Superior temporal gyrus (tissue), 1 donor: ENCODE results near the gene ZNF407.
"Not testable (repeated sequence)": the region's sequence is repeated elsewhere in the genome, so short reads cannot be mapped to it uniquely, and the experiment has no call there.

Experiments used
- DNase-seq: peaks from one replicate; pipeline ENCODE4 v3.0.0-alpha.2; 2016; ENCODE audit errors: extremely low spot score

ZNF407 gene

DNA sequence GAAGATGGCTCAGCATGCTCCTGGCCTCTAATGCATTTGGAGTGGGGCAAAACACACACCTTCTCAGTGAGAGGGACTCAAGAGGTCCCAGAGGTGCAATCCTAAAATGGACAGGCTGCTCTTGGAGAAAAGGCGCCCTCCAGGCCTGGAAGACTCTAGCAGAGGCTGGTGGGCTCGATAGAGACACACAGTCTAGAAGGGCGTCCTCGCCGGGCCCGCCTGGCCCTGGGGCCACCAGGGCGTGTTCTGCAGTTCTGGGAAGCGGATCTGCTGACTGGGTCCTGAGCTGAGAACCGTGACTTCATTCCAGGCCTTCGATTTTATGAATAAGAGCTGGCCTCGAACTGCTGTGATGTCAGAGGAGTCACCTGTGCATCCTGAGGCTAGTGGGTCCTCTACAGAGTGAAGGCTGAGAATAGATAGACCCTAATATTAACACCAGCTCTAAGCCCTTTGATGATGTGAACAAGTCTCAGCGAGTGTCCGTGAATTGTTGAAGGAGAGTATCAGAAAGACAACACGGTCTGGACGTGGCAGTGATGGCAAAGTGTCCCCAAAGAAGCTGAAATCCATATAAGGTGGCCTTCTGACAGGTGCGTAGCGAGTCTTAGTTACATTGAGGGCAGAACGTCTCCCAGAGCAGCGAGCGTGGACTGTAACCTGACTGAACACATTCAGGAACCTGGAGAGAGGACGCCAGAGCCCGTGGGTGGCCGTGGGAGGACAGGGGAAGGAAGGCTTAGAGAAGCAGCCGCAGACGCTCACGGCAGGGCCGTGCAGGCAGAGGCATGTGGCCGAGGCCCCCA lies 474.4 kb downstream of the ZNF407 start:
- no peak for DNase-seq

DNA sequence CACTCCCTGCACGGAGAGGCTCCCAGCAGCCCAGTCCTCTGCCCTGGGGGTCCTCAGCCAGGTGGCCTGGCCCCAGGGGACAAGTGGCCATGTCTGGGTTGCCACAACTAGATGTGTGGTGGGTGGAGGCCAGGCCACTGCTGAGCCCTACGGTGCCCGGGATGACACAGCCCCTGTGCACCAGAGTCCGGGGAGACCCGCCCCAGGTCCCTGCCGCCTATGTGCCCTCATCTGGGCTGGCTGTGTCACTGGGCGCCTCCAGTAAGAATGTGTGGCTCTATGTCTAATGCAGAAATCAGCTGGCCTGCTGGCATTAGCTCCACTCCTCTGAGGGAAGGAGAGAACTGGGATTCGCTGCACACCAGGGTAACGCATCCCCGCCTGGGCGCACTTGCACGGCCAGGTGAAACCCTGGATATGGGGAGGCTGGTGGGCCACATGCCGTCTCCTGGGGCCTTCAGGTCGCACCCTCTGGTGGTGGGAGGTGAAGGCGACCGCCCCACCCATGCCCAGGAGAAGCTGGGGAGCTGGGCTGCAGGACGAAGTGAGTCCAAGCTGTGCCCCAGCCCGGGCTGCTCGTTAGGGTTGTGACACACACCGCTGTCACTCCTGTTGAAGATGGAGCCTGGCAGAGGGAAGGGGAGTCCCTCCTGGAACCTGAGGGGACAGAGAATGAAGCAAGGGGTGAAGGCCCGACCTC lies 475.2 kb downstream of the ZNF407 start:
- no peak for DNase-seq

GRCh38 chr18:75073654-75074053 lies 476.0 kb downstream of the ZNF407 start:
- no peak for DNase-seq

GRCh38 chr18:75074196-75075015 lies 476.7 kb downstream of the ZNF407 start:
- no peak for DNase-seq

DNA sequence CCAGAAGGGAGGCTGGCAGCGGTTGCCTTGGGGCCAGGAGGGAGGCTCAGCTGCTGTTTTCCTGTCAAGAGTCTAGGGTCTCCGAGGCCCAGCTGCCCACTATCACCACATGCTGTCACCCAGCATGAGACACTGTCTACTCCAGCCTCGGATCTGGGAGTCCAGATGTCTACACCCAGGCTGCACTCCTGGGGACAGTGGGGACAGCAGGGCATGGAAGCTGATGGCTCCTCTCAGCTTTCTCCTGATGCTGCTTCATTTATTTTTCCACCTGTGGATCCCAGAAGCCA lies 477.3 kb downstream of the ZNF407 start:
- DNase-seq: no peak

GRCh38 chr18:75075429-75075841 lies 477.8 kb downstream of the ZNF407 start:
- no peak for DNase-seq

DNA sequence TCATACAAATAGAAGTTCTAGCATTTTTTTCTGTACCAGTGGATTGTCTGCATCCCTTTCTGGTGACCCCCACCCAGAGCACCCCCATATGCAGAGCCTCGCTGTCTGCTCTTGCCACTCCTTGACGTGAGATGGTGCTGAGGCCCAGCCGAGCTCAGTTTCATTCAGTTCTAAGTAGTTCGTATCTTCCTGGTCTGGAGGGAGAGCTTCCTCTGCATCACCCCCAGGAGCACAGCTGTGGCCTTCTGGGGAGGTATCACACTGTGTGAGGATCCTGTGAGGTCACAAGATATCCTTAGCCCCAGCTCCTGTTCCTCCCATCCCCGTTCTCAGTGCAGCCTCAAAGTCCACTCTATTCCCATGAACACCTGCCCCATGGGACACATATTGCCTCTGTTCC lies 478.6 kb downstream of the ZNF407 start:
- no peak for DNase-seq

DNA sequence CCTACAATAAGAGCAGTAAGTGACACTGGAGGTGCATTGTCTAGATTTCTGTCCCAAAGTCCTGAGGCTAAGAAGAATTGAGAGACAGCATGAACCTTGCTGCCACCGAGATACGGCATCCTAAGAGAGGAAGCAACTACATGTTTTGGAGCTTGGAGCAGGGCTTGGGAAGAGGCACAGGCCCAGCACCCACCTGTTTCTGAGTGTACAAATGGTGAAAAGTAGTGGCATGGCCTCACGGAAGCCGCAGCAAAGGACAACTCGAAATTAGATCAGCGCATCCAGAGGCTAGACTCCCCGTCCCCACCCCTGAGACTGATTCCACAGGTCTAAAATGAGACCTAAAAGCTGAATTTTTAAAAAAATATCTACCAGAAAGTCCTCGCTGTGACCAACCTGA lies 483.8 kb downstream of the ZNF407 start:
- DNase-seq: no peak

GRCh38 chr18:75083131-75083530 lies 485.5 kb downstream of the ZNF407 start:
- DNase-seq: no peak

- DNase-seq: no peak
Measured at GRCh38 chr18:75083761-75084160, 486.1 kb downstream of the ZNF407 start.

DNA sequence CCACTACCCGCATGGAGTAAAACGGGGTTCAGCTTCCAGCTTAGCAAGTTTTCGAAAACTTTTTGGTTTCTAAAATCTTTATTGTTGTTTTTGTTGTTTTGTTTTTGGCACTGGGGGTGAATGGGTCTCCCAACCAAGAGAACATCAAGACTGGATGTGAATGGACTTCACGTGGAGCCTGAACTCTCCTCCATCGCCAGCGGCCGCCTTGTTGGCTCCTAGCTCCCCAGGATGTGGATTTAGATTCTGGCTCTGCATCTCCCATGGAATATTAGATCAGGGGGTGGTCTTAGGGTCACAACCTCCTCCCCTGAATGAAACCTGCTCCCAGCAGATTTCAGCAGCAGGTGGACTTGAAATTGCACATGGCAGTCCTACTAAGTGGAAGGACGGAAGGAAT lies 488.0 kb downstream of the ZNF407 start:
- not testable (repeated sequence) for DNase-seq

DNA sequence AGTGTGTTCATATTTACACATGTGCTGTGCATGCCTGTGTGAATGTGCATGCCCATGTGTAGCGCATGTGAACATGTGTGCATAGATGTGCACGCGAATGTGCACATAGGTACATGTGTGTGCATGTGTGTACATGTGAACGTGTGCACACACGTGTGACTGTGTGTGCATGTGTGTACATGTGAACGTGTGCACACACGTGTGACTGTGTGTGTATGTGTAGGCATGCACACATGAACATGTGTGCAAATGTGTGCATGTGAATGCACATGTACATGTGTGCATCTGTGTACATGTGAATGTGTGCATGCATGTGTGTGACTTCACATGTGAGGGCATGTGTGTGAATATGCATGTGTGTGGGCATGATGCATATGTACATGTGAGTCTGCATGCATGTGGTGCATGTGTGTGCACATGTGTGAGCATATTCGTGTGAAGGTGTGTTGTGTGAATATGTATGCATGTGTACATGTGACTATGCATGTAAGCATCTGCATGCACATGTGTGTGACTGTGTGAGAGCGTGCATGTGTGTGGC lies 488.9 kb downstream of the ZNF407 start:
- DNase-seq: no peak

DNA sequence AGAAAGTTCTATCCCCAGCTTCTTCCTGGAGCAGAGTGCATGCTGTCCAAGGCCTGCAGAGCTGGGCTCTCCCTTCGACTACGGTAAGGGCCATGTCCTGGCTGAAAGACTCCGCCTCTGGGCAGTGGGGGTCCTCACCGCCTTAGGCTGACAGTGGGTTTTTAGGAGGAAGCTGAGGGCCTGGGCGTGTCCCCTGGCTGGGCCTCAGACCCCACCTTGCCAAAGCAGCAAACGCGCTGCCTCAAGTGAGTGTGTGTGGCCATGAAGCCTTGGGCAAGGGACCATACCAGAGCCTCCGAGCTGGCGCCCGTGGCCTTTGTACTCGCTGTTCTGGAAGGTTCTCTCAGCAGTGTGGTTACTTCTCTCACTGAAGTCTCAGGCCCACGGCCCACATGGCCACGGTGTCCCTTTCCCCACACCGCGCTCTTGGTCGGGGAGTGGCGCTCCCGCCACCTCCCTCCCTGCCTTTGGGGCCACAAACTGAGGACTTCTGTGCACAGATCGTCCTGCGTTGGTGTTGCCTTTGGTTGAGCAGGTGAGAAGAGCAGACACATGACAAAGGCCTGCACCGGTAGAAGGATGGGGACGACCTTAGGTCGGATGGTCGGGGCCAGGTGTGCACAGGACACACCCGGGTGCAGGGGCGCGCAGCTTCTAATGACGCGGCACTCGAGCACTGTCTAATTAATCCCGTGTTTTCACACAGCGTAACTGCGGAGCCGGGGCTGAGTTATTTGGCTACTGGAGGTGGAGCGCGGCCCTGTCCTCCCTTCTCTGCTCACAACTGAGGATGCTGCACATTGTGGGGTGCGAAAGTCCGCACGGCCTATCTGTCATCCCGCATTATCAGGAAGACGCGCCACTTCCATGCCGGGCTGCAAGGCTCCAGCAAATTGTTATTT lies 489.7 kb downstream of the ZNF407 start:
- DNase-seq: no peak

DNA sequence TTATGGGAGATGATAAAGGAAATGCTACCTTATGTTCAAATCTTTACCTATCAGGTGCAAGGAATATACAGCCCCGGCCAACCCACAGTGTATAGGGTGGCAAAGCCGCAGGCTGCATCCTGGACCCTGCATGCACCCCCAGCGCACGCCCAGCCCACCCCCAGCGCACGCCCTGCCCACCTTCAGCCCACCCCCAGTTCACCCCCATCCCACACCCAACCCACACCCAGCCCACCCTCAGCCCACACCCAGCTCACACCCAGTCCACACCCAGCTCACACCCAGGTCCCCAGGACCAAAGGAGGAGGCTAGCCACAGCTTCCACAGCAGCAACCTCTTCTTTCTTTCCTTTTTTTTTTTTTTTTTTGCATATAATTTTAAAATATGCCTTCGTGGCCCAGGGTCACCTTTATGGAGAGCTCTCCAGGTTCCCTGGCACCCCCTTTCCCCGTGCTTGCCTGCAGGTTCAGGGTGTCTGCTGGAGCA lies 490.4 kb downstream of the ZNF407 start:
- DNase-seq: no peak

DNA sequence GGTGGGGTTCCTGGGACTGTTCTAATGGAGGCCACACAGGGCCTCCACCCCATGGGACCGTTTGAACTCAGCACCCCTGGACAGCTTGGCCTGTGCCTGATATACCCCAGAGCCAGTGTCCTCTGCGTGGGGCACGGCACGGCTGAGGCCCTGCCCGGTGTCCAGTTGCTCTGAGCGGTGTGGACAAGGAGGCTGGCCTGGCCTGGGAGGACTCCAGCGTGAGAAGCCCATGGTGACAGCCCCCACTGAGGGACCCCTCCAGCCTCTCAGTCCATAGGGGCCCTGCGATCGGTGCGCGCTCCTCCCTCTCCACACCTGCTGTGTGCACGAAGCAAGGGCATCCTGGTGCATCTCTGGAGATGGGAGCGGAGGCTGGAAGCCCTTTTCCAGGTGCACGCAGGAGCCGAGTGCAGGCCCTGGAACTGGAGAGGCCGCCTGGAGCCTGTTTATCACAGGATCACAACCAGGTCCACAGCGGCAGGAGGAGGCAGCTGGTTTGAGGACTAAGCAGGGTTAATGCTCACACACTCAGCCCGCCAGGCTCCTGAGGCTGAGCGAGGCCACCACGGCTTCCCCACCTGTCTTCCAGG lies 491.0 kb downstream of the ZNF407 start:
- DNase-seq: no peak

DNA sequence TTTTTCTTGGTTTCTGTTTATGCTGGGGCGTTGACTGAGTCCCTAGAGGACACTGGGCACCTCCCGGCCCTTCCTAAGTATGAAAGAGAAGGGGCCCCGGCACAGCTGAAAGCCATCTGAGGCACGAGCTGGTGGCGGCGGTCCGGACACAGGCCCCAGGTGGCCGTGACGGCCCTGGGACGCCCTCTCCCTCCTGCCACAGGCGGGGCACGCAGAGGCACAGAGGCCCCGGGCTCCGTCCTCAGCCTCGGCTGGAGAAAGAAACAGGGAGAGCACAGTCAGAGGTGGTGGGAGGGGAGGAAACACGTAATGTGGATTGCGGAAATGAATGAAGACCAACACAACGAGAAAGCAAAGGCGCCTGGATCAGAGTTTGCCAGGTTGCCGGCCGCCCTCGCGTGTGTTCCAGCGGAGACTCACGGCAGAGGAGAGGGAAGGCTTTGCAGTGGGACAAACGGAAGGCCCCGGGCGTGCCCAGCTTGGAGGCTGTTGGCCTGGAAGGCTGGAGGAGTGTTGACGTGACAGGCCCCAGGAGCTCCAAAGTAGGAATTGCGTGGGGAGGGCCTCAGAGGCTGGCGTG lies 492.2 kb downstream of the ZNF407 start:
- no peak for DNase-seq

DNA sequence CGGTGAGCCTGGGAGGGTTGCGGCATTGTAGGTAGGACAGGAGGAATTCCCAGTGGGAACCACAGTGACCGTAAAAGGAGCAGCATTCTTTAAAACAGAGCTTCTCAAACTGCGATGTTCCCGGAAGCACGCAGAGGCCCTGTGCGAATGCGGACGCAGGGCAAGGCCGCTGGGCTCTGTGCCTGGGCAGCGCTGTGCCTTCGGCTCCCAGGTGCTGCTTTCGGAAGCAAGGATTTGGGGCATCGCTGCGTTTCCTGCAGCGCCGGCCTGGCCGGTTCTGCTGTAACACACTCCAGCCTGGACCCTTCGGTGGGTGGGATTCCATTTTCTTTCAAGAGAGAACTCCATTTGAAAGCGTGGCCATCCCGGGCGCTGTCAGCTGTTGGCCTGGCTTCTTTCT lies 492.7 kb downstream of the ZNF407 start:
- no peak for DNase-seq

DNA sequence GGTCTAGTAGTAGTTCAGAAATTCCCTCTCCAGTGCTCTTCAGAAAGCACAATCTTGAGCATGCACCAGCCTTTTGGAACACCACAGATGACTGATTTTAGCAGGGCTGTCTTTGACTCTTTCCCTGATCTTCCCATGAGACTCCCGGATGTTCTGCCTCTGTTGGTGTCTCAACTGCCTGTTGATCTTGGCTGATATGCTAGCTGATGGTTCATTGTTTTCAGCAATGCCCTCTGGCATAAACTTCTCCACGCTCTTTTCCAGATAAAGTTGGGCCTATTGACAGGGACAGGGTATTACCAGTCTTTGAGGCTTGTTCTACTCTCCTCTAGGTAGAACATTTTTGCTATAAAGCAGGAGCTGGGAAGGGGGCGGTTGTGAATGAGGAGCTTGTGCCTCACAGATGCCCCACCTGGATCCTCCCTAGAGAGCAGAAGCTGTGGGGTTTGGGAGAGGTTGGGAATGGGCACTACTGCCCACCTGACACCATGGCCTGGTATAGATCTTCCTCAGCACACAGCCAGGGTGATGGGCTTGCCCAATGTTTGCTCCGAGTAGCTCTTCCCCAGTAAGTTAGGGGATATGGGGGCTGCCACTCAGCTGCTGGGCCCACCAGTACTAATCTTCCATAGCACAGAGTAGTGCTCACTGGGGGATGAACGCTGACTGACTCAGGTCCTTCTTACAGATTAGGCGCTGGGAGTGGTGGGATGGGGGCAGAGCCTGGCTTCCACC lies 500.0 kb downstream of the ZNF407 start:
- DNase-seq: no peak

- no peak for DNase-seq
Measured at GRCh38 chr18:75100832-75101630, 503.4 kb downstream of the ZNF407 start.
